Hematopoietic multipotent progenitor cell treated with erythropoietin and hydrocortisone succinate and interleukin-3 and kit ligand, for 15 days (in vitro differentiated cells): ENCODE data around the gene USB1.
"Not testable (repeated sequence)": the region's sequence is repeated elsewhere in the genome, so short reads cannot be mapped to it uniquely, and the experiment has no call there.

Experiments used
- DNase-seq: peaks from one replicate; pipeline ENCODE4 v3.0.0-alpha.2; 2015; ENCODE audit warnings: low spot score

USB1 gene

GRCh38 chr16:57995721-57996405 is 5.3 kb upstream of the USB1 start:
- no peak for DNase-seq

GRCh38 chr16:57996406-57997175 is 4.6 kb upstream of the USB1 start:
- no peak for DNase-seq

GRCh38 chr16:57997176-57997527 is 4.1 kb upstream of the USB1 start:
- DNase-seq = no peak

GRCh38 chr16:57997528-57998265 is 3.5 kb upstream of the USB1 start:
- no peak for DNase-seq

- no peak for DNase-seq
These were observed 2.7 kb upstream of the USB1 start for GRCh38 chr16:57998486-57998885.

- DNase-seq = no peak
These were observed 2.2 kb upstream of the USB1 start for GRCh38 chr16:57998992-57999365.

- no peak for DNase-seq
These were observed 1.7 kb upstream of the USB1 start for GRCh38 chr16:57999366-57999970.

GRCh38 chr16:57999971-58000705 is 1.1 kb upstream of the USB1 start, which contains the start of gene ZNF319:
ZNF319 (minus strand) TSS chr16:58000672; CDS start chr16:57998265, 2,407 bp downstream.
- peak; percentile 7 for DNase-seq

- DNase-seq = no peak
These were observed 691 bp downstream of the USB1 start for GRCh38 chr16:58001781-58002415.

GRCh38 chr16:58002416-58002800 is 1.2 kb downstream of the USB1 start:
- no peak for DNase-seq

- DNase-seq = no peak
These were observed 1.7 kb downstream of the USB1 start for GRCh38 chr16:58002936-58003335.

- DNase-seq = not testable (repeated sequence)
These were observed 3.5 kb downstream of the USB1 start for GRCh38 chr16:58004736-58005135.

GRCh38 chr16:58009856-58010416 is 8.7 kb downstream of the USB1 start:
- no peak for DNase-seq

GRCh38 chr16:58010886-58011285 is 9.7 kb downstream of the USB1 start:
- no peak for DNase-seq

- DNase-seq = no peak
These were observed 10.4 kb downstream of the USB1 start for GRCh38 chr16:58011652-58012051.

- no peak for DNase-seq
These were observed 11.3 kb downstream of the USB1 start for GRCh38 chr16:58012481-58012880.

GRCh38 chr16:58013201-58013956 is 12.2 kb downstream of the USB1 start:
- DNase-seq = no peak

GRCh38 chr16:58016840-58017446 is 15.7 kb downstream of the USB1 start:
- DNase-seq = no peak

GRCh38 chr16:58018803-58019202 is 17.6 kb downstream of the USB1 start:
- no peak for DNase-seq
